ENCODE data around the gene FILIP1.

GRCh38 chr6:75397171-75397570 lies 96.4 kb downstream of the FILIP1 start:
- TF ChIP-seq CTCF (IDR thresholded peaks at IDR 0.05; ENCODE audit: insufficient read depth, low read length, poor library complexity, severe bottlenecking), result no peak
- no peak for TF ChIP-seq EZH2phosphoT487 (conservative IDR thresholded peaks at IDR 0.05; ENCODE audit: low read length)

Data from SU-DHL-6 (cell line).